AG04449 (cell line): ENCODE data around the gene FBN2.
A peak's percentile ranks its signal among the peaks of the same experiment; 100 is the strongest.

ENCODE experiments used
- CTCF ChIA-PET: fragments of 350-600 bp; formaldehyde crosslinking; extraction: SDS; loops from one replicate; lab custom pipeline; 2021; ENCODE audit warnings: antibody characterized with exemption; lab: Yijun Ruan, JAX
- POLR2A ChIA-PET: fragments of 400-600, 350-600 bp; formaldehyde crosslinking; extraction: SDS; loops from one replicate; lab custom pipeline; 2020; ENCODE audit warnings: antibody characterized with exemption, inconsistent platforms; lab: Yijun Ruan, JAX
- DNase-seq: peaks from one replicate; pipeline ENCODE4 v3.0.0-alpha.2; 2010; ENCODE audit warnings: low read depth, low spot score
- H3K4me3 ChIP-seq: 2 replicates; pipeline ENCODE4 v1.5.1; 2011; ENCODE audit warnings: low read depth, mild to moderate bottlenecking, control low read depth, low read length
- TF ChIP-seq, protein P1 (sequence below): IDR thresholded peaks from one replicate; pipeline ENCODE4 v1.5.1; 2011; ENCODE audit warnings: mild to moderate bottlenecking, moderate library complexity, low read length, control low read depth, inconsistent platforms; ENCODE audit not compliant: insufficient read depth; ENCODE audit errors: missing control alignments

The FBN2 gene

DNA sequence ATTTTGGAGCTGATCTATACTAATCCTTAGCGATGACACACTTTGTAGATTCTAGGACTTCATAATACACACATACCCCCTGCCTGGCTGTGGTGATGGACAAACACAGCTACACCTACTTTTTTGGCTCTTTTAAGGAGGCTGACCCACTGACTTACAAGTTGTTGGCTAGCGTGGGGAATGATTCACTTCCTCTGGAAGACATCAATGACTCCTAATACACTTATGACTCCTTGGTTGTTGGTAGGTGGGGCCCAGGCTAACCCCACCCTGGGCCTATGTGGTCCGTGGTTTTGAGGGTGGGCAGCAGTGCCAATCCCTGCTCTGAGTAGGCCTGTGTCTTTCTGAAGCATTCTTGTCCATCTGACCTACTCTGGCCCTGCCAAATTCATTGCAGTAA, 310.0 kb downstream of the FBN2 start:
- TF ChIP-seq, protein P1, sequence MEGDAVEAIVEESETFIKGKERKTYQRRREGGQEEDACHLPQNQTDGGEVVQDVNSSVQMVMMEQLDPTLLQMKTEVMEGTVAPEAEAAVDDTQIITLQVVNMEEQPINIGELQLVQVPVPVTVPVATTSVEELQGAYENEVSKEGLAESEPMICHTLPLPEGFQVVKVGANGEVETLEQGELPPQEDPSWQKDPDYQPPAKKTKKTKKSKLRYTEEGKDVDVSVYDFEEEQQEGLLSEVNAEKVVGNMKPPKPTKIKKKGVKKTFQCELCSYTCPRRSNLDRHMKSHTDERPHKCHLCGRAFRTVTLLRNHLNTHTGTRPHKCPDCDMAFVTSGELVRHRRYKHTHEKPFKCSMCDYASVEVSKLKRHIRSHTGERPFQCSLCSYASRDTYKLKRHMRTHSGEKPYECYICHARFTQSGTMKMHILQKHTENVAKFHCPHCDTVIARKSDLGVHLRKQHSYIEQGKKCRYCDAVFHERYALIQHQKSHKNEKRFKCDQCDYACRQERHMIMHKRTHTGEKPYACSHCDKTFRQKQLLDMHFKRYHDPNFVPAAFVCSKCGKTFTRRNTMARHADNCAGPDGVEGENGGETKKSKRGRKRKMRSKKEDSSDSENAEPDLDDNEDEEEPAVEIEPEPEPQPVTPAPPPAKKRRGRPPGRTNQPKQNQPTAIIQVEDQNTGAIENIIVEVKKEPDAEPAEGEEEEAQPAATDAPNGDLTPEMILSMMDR: no peak
- POLR2A ChIA-PET: interaction anchor here (0.6 to 1.4 kb wide), 2 partner anchors 11 to 465 kb away, joined by 3 to 7 read pairs; no protein-coding TSS in a partner anchor

DNA sequence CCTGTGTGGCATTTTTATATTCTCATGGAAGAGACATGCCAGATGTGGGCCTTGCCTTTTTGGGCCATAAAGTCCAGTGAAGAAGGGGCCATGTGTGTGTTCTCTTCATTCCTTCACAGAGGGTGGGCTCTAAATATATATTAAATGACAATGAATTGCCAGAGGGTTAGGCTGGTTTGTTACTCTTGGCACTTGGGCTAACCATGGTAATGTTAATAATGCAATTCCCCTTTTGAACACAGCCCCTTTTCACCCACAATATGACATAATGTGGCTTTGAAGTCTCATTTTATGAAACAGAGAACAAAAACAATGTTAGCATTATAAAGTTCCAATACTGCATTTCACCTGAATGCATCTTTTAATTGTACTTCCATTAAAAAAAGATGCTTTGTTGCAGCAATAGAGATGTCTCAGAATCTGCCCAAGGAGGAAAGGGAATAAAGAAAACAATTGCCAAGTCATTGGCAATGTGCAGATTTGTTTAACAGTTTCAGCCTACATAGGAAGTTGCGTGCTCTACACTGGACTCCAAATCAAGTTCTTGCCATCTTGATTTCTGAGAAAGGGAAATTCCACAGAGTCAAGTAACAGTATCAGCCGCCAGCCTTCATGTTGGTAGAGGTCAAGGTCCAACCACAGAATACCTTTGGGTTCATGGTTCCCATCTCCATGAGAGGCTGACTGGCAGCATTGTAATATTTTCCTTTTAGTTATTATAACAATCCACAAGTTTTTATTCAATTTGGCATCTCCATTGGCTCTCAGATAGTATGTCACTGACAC, 312.6 kb downstream of the FBN2 start:
- ChIA-PET CTCF (no interaction called here), POLR2A (no interaction called here)

More for the DNA sequence above, 310.0 kb downstream of the FBN2 start:
- no peak for DNase-seq
- CTCF ChIA-PET: interaction anchor here (1.5 to 2.0 kb wide), 2 partner anchors 16 to 26 kb away, joined by 4 to 8 read pairs; no protein-coding TSS in a partner anchor
- no peak overlapping the region for H3K4me3 ChIP-seq

DNA sequence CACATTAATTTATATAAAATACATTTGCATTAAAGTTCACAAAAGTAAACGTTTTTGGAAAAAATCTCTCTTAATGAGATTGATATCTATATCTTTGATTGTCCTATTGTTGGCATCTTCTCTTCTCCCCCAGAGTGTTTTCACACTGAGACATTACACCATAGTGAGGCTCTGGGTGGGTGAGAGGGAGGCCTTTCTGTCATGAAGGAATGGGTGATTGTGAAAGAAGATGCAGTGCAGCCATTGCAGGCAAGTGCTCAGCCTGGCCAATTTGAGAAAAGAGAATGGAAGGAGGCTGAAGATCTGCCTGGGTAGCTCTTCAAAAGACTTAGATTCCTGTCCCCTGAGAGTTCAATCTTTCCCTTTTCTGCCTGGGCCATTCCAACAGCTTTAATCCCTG, 313.7 kb downstream of the FBN2 start:
- no peak for DNase-seq
- TF ChIP-seq, protein P1: no peak
- ChIA-PET POLR2A (no interaction called here), CTCF (no interaction called here)
- H3K4me3 ChIP-seq: no peak overlapping the region

More for the DNA sequence above, 312.6 kb downstream of the FBN2 start:
- H3K4me3 ChIP-seq: no peak overlapping the region
- TF ChIP-seq, protein P1: no peak
- no peak for DNase-seq

DNA sequence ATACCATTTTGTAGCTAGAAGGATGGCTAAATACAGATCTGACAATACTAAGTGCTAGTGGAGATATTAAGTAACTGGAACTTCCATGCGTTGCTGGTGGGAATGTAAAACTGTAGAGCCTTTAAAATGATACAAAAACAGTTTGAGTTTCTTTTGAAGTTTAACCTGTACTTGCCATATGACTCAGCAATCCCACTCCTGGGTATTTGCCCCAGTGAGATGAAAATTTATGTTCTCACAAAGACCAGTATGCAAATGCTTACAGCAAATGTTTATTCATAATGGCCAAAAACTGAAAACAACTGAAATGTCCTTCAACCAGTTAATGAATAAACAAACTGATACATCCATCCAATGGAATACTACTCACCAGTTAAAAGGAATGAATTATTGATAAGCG, 317.2 kb downstream of the FBN2 start:
- TF ChIP-seq, protein P1: no peak
- CTCF ChIA-PET: no interaction called here
- POLR2A ChIA-PET: no interaction called here
- no peak overlapping the region for H3K4me3 ChIP-seq
- DNase-seq: no peak

DNA sequence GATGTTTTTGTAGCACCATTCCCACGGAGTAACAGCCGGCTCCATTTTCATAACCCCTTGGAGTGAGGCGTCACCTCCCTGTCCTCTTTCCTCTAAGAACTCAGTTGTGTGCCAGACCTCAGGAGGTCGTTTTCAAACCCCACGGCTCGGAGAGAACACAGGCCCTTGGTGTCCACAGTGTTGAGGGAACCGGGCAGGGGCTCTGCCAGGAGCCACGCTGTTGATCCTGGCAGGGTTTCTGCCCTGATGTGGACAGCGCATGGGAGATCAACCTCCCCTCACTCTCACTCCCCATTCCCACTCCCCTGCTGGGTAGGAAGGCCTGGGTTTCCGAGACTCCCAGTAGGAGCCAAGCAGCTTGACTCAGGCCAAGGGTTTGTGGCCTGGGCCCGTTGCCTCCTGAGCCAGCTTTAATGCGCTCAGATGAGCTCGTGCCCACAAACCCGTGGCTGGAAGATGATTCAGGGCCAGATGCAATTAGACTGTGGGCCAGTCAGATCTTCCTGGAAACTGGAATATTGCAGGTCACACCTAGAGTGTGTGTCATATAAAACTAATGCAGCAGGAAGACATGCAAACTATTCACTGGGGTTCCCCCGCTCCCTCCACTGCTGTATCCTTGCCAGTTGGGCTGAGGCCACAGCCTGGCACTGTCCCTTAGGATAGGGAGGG, 321.0 kb downstream of the FBN2 start:
- ChIA-PET CTCF (no interaction called here), POLR2A (interaction anchor here (0.7 to 1.3 kb wide), 3 partner anchors 11 to 321 kb away, joined by 3 to 7 read pairs (median 3); partner anchors contain the start of gene FBN2)
- H3K4me3 ChIP-seq: no peak overlapping the region
- peak; percentile 72 for DNase-seq
- TF ChIP-seq, protein P1: no peak

DNA sequence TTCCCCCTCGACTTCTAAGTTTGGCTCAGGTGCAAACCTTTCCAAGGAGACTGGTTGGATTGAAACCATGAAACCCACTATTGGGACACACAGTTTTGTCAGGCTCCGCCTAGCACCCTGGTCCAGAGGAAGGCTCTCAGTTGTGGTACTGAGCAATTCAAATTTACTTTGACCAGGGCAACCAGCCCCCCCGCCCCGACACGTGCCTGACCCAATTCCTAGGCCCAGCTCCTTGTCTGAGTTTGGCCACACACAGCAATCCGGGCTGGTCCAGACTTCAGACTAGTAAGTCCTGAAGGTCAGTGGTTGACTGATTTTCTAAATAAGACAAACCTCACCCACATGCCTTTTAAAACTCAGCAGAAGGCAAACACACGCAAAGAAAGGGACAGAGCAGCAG, 321.8 kb downstream of the FBN2 start:
- H3K4me3 ChIP-seq: no peak overlapping the region
- POLR2A ChIA-PET: no interaction called here
- CTCF ChIA-PET: no interaction called here
- TF ChIP-seq, protein P1: no peak
- DNase-seq: no peak
